Loucy (cell line): Measurements from ENCODE around the gene GCK.

Experiments used
- EZH2phosphoT487 ChIP-seq: fragments of 200-600 bp; IDR thresholded peaks from 2 replicates; pipeline ENCODE4 v1.6.1; 2018; ENCODE audit warnings: antibody characterized with exemption, mild to moderate bottlenecking, moderate library complexity, borderline replicate concordance
- TF ChIP-seq, protein P1 (sequence below): fragments of 200-600 bp; sonication (generic); conservative IDR thresholded peaks from 2 replicates; pipeline ENCODE4 v1.5.1; 2014; ENCODE audit warnings: mild to moderate bottlenecking, antibody characterized with exemption, low read length

DNA sequence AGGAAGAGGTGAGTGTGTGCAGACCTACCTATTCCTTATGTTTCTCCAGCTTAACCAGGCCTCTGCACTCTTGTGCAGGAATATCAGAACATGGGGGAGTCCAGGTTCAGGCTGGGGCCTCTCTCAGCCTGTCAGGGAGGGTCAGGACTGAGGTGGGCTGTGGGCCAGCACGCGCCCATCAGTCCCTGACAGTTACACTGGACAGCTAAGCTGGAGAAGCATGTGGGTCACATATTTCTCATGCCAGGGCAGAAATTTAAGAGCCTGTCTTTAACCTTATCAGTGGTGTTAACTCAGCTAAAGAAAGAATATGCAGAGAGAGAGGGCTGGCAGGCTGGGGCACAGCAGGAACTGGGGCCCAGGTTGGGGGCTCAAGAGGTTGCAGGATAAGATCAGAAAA, 57.2 kb downstream of the GCK start:
- TF ChIP-seq, protein P1, sequence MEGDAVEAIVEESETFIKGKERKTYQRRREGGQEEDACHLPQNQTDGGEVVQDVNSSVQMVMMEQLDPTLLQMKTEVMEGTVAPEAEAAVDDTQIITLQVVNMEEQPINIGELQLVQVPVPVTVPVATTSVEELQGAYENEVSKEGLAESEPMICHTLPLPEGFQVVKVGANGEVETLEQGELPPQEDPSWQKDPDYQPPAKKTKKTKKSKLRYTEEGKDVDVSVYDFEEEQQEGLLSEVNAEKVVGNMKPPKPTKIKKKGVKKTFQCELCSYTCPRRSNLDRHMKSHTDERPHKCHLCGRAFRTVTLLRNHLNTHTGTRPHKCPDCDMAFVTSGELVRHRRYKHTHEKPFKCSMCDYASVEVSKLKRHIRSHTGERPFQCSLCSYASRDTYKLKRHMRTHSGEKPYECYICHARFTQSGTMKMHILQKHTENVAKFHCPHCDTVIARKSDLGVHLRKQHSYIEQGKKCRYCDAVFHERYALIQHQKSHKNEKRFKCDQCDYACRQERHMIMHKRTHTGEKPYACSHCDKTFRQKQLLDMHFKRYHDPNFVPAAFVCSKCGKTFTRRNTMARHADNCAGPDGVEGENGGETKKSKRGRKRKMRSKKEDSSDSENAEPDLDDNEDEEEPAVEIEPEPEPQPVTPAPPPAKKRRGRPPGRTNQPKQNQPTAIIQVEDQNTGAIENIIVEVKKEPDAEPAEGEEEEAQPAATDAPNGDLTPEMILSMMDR, result no peak
- no peak for TF ChIP-seq EZH2phosphoT487
